PFSK-1 (cell line): Measurements from ENCODE around the gene SLC4A3.

Source experiments
- FOXP2 ChIP-seq: optimal IDR thresholded peaks from 2 replicates; pipeline ENCODE3; 2011; ENCODE audit warnings: borderline replicate concordance, control low read depth, inconsistent platforms; ENCODE audit not compliant: insufficient read depth; ENCODE audit errors: extremely low read length, extremely low read depth
- POLR2AphosphoS5 ChIP-seq: IDR thresholded peaks from 2 replicates; pipeline ENCODE4 v1.6.1; 2012; ENCODE audit warnings: low read depth, mild to moderate bottlenecking, control low read depth, low read length, moderate library complexity
- SIN3A ChIP-seq: IDR thresholded peaks from 2 replicates; pipeline ENCODE4 v1.6.1; 2012; ENCODE audit warnings: mild to moderate bottlenecking, low read length, moderate library complexity, borderline replicate concordance; ENCODE audit not compliant: insufficient read depth
- TAF1 ChIP-seq: IDR thresholded peaks from 2 replicates; pipeline ENCODE4 v1.6.1; 2012; ENCODE audit warnings: low read length, control low read depth, borderline replicate concordance; ENCODE audit not compliant: insufficient read depth
- TF ChIP-seq, protein P1 (sequence below), 2 experiments: IDR thresholded peaks; 2 replicates each; pipeline versions ENCODE4 v1.6.1 to v1.8.0; 2011 to 2012; ENCODE audit warnings: low read depth in 2 of 2, low read length in 2 of 2, control low read depth in 1 of 2, inconsistent platforms in 1 of 2, mild to moderate bottlenecking in 1 of 2, moderate library complexity in 1 of 2; ENCODE audit not compliant: insufficient read depth in 1 of 2

The SLC4A3 gene

DNA sequence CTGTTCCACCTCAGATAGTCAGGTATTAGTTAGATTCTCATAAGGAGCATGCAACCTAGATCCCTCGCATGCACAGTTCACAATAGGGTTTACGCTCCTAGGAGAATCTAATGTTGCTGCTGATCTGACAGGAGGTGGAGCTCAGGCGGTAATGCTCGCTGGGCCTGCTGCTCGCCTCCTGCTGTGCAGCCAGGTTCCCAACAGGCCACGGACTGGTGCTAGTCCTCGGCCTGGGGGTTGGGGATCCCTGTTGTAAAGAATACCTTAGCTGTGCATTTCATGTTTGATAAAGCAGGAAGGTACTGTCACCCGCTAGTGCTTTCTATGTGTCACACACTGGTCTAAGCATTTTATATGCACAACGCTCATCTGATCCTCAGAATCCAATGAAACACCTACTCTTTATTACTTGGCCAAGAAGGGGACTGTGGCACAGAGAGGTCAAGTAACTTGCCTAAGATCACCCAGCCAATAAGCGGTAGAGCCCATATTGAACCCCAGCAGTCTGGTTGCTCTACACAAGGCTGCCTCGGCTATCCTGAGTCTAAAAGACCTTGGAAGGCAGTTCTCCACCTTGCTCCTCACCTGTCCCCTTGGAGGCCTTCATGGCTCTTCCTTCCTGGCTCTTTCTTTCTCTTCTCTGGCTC is 35.8 kb downstream of the SLC4A3 start:
- TF ChIP-seq TAF1: no peak
- no peak for TF ChIP-seq SIN3A
- TF ChIP-seq FOXP2: no peak
- TF ChIP-seq, protein P1, sequence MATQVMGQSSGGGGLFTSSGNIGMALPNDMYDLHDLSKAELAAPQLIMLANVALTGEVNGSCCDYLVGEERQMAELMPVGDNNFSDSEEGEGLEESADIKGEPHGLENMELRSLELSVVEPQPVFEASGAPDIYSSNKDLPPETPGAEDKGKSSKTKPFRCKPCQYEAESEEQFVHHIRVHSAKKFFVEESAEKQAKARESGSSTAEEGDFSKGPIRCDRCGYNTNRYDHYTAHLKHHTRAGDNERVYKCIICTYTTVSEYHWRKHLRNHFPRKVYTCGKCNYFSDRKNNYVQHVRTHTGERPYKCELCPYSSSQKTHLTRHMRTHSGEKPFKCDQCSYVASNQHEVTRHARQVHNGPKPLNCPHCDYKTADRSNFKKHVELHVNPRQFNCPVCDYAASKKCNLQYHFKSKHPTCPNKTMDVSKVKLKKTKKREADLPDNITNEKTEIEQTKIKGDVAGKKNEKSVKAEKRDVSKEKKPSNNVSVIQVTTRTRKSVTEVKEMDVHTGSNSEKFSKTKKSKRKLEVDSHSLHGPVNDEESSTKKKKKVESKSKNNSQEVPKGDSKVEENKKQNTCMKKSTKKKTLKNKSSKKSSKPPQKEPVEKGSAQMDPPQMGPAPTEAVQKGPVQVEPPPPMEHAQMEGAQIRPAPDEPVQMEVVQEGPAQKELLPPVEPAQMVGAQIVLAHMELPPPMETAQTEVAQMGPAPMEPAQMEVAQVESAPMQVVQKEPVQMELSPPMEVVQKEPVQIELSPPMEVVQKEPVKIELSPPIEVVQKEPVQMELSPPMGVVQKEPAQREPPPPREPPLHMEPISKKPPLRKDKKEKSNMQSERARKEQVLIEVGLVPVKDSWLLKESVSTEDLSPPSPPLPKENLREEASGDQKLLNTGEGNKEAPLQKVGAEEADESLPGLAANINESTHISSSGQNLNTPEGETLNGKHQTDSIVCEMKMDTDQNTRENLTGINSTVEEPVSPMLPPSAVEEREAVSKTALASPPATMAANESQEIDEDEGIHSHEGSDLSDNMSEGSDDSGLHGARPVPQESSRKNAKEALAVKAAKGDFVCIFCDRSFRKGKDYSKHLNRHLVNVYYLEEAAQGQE (IDR thresholded peaks at IDR 0.05; ENCODE audit: insufficient read depth in 1 of 2, low read depth in 2 of 2, low read length in 2 of 2): no peak
- no peak for TF ChIP-seq POLR2AphosphoS5

DNA sequence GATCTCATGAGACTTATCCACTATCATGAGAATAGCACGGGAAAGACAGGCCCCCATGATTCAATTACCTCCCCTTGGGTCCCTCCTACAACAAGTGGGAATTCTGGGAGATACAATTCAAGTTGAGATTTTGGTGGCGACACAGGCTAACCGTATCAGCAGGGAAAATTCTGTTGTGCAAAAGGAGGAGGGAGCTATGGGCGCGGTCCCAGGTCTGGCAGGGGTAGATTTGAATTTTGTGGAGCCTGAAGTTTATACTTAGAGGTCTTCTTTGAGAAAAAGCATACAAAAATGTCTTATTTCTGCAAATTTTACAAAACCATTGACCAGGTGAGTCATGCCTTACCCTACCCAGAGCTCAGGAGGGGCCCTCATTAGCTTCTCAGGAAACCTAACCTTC is 36.6 kb downstream of the SLC4A3 start:
- TF ChIP-seq, protein P1 (IDR thresholded peaks at IDR 0.05; ENCODE audit: insufficient read depth in 1 of 2, low read depth in 2 of 2, low read length in 2 of 2): no peak
- no peak for TF ChIP-seq TAF1
- no peak for TF ChIP-seq POLR2AphosphoS5
- no peak for TF ChIP-seq SIN3A
- TF ChIP-seq FOXP2: no peak

DNA sequence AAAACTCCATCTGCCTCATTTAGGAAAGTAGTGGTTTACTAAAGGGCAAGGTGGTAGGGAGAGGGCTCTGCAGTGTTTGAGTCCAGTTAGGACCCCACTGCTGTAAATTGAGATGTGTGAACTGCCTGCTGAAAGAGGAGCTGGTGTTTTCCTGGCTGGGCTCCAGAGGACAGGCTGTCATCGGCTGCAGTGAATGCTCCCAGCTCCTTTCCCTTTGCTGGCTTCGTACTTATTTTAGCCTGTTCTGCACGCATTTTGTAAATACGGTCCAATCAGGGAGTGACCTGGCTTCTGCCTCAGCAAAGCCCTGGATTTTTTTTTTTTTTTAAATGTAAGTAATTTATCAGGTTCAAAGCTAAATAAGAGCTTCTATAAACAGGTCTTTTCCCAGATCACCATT is 37.5 kb downstream of the SLC4A3 start:
- TF ChIP-seq SIN3A (no peak), TAF1 (no peak), FOXP2 (no peak), POLR2AphosphoS5 (no peak)
- TF ChIP-seq, protein P1 (IDR thresholded peaks at IDR 0.05; ENCODE audit: insufficient read depth in 1 of 2, low read depth in 2 of 2, low read length in 2 of 2): no peak

DNA sequence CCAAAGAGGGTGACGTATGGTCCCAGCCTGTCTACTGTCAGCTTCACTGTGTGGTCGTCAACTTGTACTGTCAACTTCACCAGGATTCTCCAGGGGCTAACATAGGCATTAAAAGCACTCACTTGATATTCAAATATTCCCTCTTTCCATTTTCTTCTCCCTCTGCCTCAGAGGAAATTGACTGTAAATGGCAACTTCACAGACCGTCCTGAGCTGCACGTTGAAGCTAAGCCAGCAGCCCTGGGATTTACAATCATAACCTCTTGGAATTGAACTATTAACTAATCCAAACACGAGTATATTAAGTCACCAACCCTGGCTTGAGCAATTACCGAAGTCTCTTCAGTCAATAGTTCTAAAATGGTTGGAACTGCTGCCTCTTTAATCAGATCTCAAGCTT is 38.5 kb downstream of the SLC4A3 start:
- no peak for TF ChIP-seq FOXP2
- no peak for TF ChIP-seq TAF1
- TF ChIP-seq SIN3A: no peak
- TF ChIP-seq, protein P1 (IDR thresholded peaks at IDR 0.05; ENCODE audit: insufficient read depth in 1 of 2, low read depth in 2 of 2, low read length in 2 of 2): no peak
